TTC549 (cell line): ENCODE measurements around the gene PIH1D1.
A peak's percentile ranks its signal among the peaks of the same experiment; 100 is the strongest.

Experiments
- FAIRE-seq: peaks from 2 replicates; lab custom pipeline; 2012; peaks lifted over from hg19 to GRCh38; lab: Jason Lieb, UNC

Gene PIH1D1

GRCh38 chr19:49434907-49435583 is 16.6 kb downstream of the PIH1D1 start:
- FAIRE-seq, result no peak

GRCh38 chr19:49433240-49433901 is 18.2 kb downstream of the PIH1D1 start:
- FAIRE-seq, result no peak

- FAIRE-seq, result no peak
Observed at GRCh38 chr19:49432141-49433073, 19.2 kb downstream of the PIH1D1 start.

- FAIRE-seq, result no peak
Observed at GRCh38 chr19:49431330-49431749, 20.3 kb downstream of the PIH1D1 start.

- no peak for FAIRE-seq
Observed at GRCh38 chr19:49430678-49431329, 20.8 kb downstream of the PIH1D1 start.

- FAIRE-seq, result no peak
Observed at GRCh38 chr19:49430172-49430677, 21.4 kb downstream of the PIH1D1 start.

GRCh38 chr19:49428547-49429451 is 22.8 kb downstream of the PIH1D1 start:
- FAIRE-seq, result no peak

GRCh38 chr19:49427855-49428546 is 23.6 kb downstream of the PIH1D1 start:
- FAIRE-seq, result no peak

- no peak for FAIRE-seq
Observed at GRCh38 chr19:49427339-49427738, 24.3 kb downstream of the PIH1D1 start.

GRCh38 chr19:49425922-49426592 is 25.6 kb downstream of the PIH1D1 start:
- FAIRE-seq, result no peak

GRCh38 chr19:49425178-49425577 is 26.4 kb downstream of the PIH1D1 start, which contains the start of gene GFY:
Gene GFY (plus strand): TSS chr19:49425388. CDS start chr19:49426431, 1,043 bp downstream.
- no peak for FAIRE-seq

- no peak for FAIRE-seq
Observed at GRCh38 chr19:49423985-49424303, 27.7 kb downstream of the PIH1D1 start.

- FAIRE-seq, result no peak
Observed at GRCh38 chr19:49423071-49423984, 28.3 kb downstream of the PIH1D1 start, which contains the start of gene PTH2. Gene PTH2 (minus strand): TSS chr19:49423441. CDS start chr19:49423339, 102 bp downstream.

GRCh38 chr19:49422407-49423070 is 29.1 kb downstream of the PIH1D1 start:
- FAIRE-seq, result no peak

GRCh38 chr19:49421878-49422202 is 29.8 kb downstream of the PIH1D1 start:
- FAIRE-seq, result no peak

- FAIRE-seq, result peak; percentile 81
Observed at GRCh38 chr19:49421039-49421877, 30.4 kb downstream of the PIH1D1 start.

GRCh38 chr19:49420227-49420626 is 31.4 kb downstream of the PIH1D1 start:
- FAIRE-seq, result no peak
